Stimulated activated CD8-positive, alpha-beta memory T cell treated with anti-CD3 and anti-CD28 coated beads, Interleukin-12 subunit alpha, Interleukin-12 subunit beta, amount 100 ng/mL, for 1 hour (primary cell): ENCODE data around the gene INTS15.

Experiments
- DNase-seq: peaks from one replicate; pipeline ENCODE4 v3.0.0-alpha.2; 2020; ENCODE audit warnings: low read depth

INTS15 gene

GRCh38 chr7:6642861-6643640 lies 53.2 kb downstream of the INTS15 start:
- DNase-seq: no peak

GRCh38 chr7:6643915-6644625 lies 54.2 kb downstream of the INTS15 start:
- no peak for DNase-seq

GRCh38 chr7:6644728-6645127 lies 54.9 kb downstream of the INTS15 start:
- DNase-seq: no peak

- no peak for DNase-seq
Measured at GRCh38 chr7:6646465-6646864, 56.6 kb downstream of the INTS15 start.

GRCh38 chr7:6647080-6647479 lies 57.3 kb downstream of the INTS15 start:
- DNase-seq: no peak

GRCh38 chr7:6647541-6647940 lies 57.7 kb downstream of the INTS15 start:
- DNase-seq: no peak

- no peak for DNase-seq
Measured at GRCh38 chr7:6648066-6648814, 58.4 kb downstream of the INTS15 start.

GRCh38 chr7:6648815-6649104 lies 58.9 kb downstream of the INTS15 start:
- no peak for DNase-seq

- no peak for DNase-seq
Measured at GRCh38 chr7:6649241-6649961, 59.6 kb downstream of the INTS15 start.

GRCh38 chr7:6650086-6650485 lies 60.3 kb downstream of the INTS15 start:
- no peak for DNase-seq

GRCh38 chr7:6650521-6651011 lies 60.7 kb downstream of the INTS15 start:
- DNase-seq: no peak

GRCh38 chr7:6651851-6652445 lies 62.1 kb downstream of the INTS15 start:
- DNase-seq: no peak

GRCh38 chr7:6652446-6653011 lies 62.7 kb downstream of the INTS15 start:
- no peak for DNase-seq

- no peak for DNase-seq
Measured at GRCh38 chr7:6653071-6654003, 63.5 kb downstream of the INTS15 start.

GRCh38 chr7:6654113-6654841 lies 64.5 kb downstream of the INTS15 start:
- DNase-seq: no peak

- no peak for DNase-seq
Measured at GRCh38 chr7:6654842-6655610, 65.2 kb downstream of the INTS15 start.

- DNase-seq: no peak
Measured at GRCh38 chr7:6655636-6656385, 66.0 kb downstream of the INTS15 start.

GRCh38 chr7:6656413-6656812 lies 66.6 kb downstream of the INTS15 start:
- no peak for DNase-seq
